ENCODE data around the gene SPDEF. TPM values are rescaled to one million over a fixed set of nuclear protein-coding genes. Genes with fewer than 3 reads are reported as not detected.

SPDEF gene
- total RNA-seq, 4 donors from 2014 or later = 25.0 to 45.9 (median 32.3) TPM

GRCh38 chr6:34583861-34584604 lies 27.9 kb upstream of the SPDEF start:
- WGBS = 72% methylated on average over 5 of the region's 5 CpGs
- no peak for DNase-seq (ENCODE audit: low spot score in 2 of 2)
- Histone ChIP-seq H3K4me1 (peaks cover 2% of the 10 kb centered on the region), H3K4me3 (no peak overlapping the region), H3K36me3 (peaks cover 15% of the 10 kb centered on the region), H3K9me3 (no peaks in the 10 kb centered on the region), H3K27ac (no peak overlapping the region), H3K27me3 (no peaks in the 10 kb centered on the region)
- TF ChIP-seq CTCF (IDR thresholded peaks at IDR 0.05) (no peak), POLR2AphosphoS5 (IDR thresholded peaks at IDR 0.05) (no peak), POLR2A (IDR thresholded peaks at IDR 0.05) (no peak), EP300 (IDR thresholded peaks at IDR 0.05) (no peak)

- H3K4me1 ChIP-seq = peaks cover 2% of the 10 kb centered on the region
- DNase-seq (ENCODE audit: low spot score in 2 of 2) = no peak
- no peak for TF ChIP-seq EP300 (IDR thresholded peaks at IDR 0.05)
- TF ChIP-seq CTCF (IDR thresholded peaks at IDR 0.05) = peak in 1 of 2 donors; percentile 5
- no peaks in the 10 kb centered on the region for H3K9me3 ChIP-seq
- no peaks in the 10 kb centered on the region for H3K27me3 ChIP-seq
- H3K4me3 ChIP-seq = no peak overlapping the region
- peaks cover 12% of the 10 kb centered on the region for H3K36me3 ChIP-seq
- no peak overlapping the region for H3K27ac ChIP-seq
- WGBS = 100% methylated on average over 1 of the region's 6 CpGs
Measured at GRCh38 chr6:34583461-34583860, 27.3 kb upstream of the SPDEF start.

GRCh38 chr6:34581561-34581920 lies 25.4 kb upstream of the SPDEF start:
- Histone ChIP-seq H3K4me1 (peaks cover 2% of the 10 kb centered on the region), H3K36me3 (peaks cover 2% of the 10 kb centered on the region), H3K27me3 (no peaks in the 10 kb centered on the region), H3K9me3 (no peaks in the 10 kb centered on the region), H3K27ac (no peak overlapping the region), H3K4me3 (no peak overlapping the region)
- WGBS = 96% methylated on average over 4 of the region's 4 CpGs
- TF ChIP-seq POLR2A (IDR thresholded peaks at IDR 0.05) (no peak), CTCF (IDR thresholded peaks at IDR 0.05) (no peak), POLR2AphosphoS5 (IDR thresholded peaks at IDR 0.05) (no peak), EP300 (IDR thresholded peaks at IDR 0.05) (no peak)
- DNase-seq (ENCODE audit: low spot score in 2 of 2) = no peak

- H3K9me3 ChIP-seq = no peaks in the 10 kb centered on the region
- no peak overlapping the region for H3K4me3 ChIP-seq
- no peaks in the 10 kb centered on the region for H3K27me3 ChIP-seq
- H3K36me3 ChIP-seq = no peaks in the 10 kb centered on the region
- WGBS = 76% methylated on average over 5 of the region's 6 CpGs
- peaks cover 2% of the 10 kb centered on the region for H3K4me1 ChIP-seq
- H3K27ac ChIP-seq = no peak overlapping the region
- DNase-seq (ENCODE audit: low spot score in 2 of 2) = no peak
- TF ChIP-seq POLR2A (IDR thresholded peaks at IDR 0.05) (no peak), CTCF (IDR thresholded peaks at IDR 0.05) (no peak), EP300 (IDR thresholded peaks at IDR 0.05) (no peak), POLR2AphosphoS5 (IDR thresholded peaks at IDR 0.05) (no peak)
Measured at GRCh38 chr6:34580707-34581560, 24.8 kb upstream of the SPDEF start.

All from suprapubic skin (tissue), 4 donors.